ENCODE measurements around the gene STK38L.

The STK38L gene

GRCh38 chr12:27274706-27275105 is 30.6 kb downstream of the STK38L start:
- no peak for TF ChIP-seq CTCF (IDR thresholded peaks at IDR 0.05; ENCODE audit: borderline replicate concordance, insufficient read depth, low read depth, low read length)
- H3K4me3 ChIP-seq (ENCODE audit: low read depth, low read length): no peak overlapping the region

GRCh38 chr12:27276275-27276674 is 32.2 kb downstream of the STK38L start:
- TF ChIP-seq CTCF (IDR thresholded peaks at IDR 0.05; ENCODE audit: borderline replicate concordance, insufficient read depth, low read depth, low read length): no peak
- H3K4me3 ChIP-seq (ENCODE audit: low read depth, low read length): no peak overlapping the region

GRCh38 chr12:27277846-27278260 is 33.8 kb downstream of the STK38L start:
- TF ChIP-seq CTCF (IDR thresholded peaks at IDR 0.05; ENCODE audit: borderline replicate concordance, insufficient read depth, low read depth, low read length): no peak
- H3K4me3 ChIP-seq (ENCODE audit: low read depth, low read length): no peak overlapping the region

- no peak overlapping the region for H3K4me3 ChIP-seq (ENCODE audit: low read depth, low read length)
- TF ChIP-seq CTCF (IDR thresholded peaks at IDR 0.05; ENCODE audit: borderline replicate concordance, insufficient read depth, low read depth, low read length): no peak
Observed at GRCh38 chr12:27279826-27280225, 35.7 kb downstream of the STK38L start.

- TF ChIP-seq CTCF (IDR thresholded peaks at IDR 0.05; ENCODE audit: borderline replicate concordance, insufficient read depth, low read depth, low read length): no peak
Observed at GRCh38 chr12:27280412-27280811, 36.3 kb downstream of the STK38L start.

GRCh38 chr12:27282754-27283153 is 38.7 kb downstream of the STK38L start:
- no peak for TF ChIP-seq CTCF (IDR thresholded peaks at IDR 0.05; ENCODE audit: borderline replicate concordance, insufficient read depth, low read depth, low read length)
- H3K4me3 ChIP-seq (ENCODE audit: low read depth, low read length): no peak overlapping the region

More at GRCh38 chr12:27280412-27280811, 36.3 kb downstream of the STK38L start:
- H3K4me3 ChIP-seq (ENCODE audit: low read depth, low read length): no peak overlapping the region

- TF ChIP-seq CTCF (IDR thresholded peaks at IDR 0.05; ENCODE audit: borderline replicate concordance, insufficient read depth, low read depth, low read length): no peak
- H3K4me3 ChIP-seq (ENCODE audit: low read depth, low read length): no peak overlapping the region
Observed at GRCh38 chr12:27284021-27284420, 39.9 kb downstream of the STK38L start.
